AG10803 (cell line): ENCODE data around the gene ZNHIT6.
A peak's percentile ranks its signal among the peaks of the same experiment; 100 is the strongest.

Experiments used
- DNase-seq: peaks from one replicate; pipeline ENCODE4 v3.0.0; 2010; ENCODE audit warnings: low read depth
- H3K4me3 ChIP-seq: 2 replicates; pipeline ENCODE4 v1.5.1; 2011; ENCODE audit warnings: mild to moderate bottlenecking, low read length, control low read depth
- CTCF ChIP-seq: conservative IDR thresholded peaks from 2 replicates; pipeline ENCODE4 v1.5.1; 2011; ENCODE audit warnings: mild to moderate bottlenecking, low read length, control low read depth, inconsistent platforms

The ZNHIT6 gene, protein sequence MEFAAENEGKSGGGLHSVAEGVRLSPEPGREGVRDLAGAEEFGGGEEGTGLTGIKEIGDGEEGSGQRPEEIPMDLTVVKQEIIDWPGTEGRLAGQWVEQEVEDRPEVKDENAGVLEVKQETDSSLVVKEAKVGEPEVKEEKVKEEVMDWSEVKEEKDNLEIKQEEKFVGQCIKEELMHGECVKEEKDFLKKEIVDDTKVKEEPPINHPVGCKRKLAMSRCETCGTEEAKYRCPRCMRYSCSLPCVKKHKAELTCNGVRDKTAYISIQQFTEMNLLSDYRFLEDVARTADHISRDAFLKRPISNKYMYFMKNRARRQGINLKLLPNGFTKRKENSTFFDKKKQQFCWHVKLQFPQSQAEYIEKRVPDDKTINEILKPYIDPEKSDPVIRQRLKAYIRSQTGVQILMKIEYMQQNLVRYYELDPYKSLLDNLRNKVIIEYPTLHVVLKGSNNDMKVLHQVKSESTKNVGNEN

GRCh38 chr1:85707990-85708828 lies at the start of gene ZNHIT6:
ZNHIT6 (minus strand) TSS chr1:85708433; CDS start chr1:85708284, 149 bp downstream.
- H3K4me3 ChIP-seq: peak within 1 kb of the TSS; percentile 97
- TF ChIP-seq CTCF: peak; percentile 52
- DNase-seq: peak; percentile 98

DNA sequence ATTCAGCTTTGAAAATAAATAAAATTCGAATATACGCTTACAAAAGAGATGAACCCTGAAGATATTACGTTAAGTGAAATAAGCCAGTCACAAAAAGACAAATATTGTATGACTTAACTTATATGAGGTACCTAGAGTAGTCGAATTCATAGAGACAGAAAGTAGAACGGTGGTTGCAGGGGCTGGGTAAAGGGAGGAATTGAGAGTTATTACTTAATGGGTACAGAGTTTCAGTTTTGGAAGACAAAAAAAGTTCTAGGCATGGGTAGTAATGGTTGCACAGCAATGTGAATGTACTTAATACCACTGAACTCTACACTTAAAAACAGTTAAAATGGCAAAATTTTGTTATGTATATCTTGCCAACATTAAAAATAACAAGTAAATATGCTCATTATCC lies 48.6 kb upstream of the ZNHIT6 start:
- no peak for DNase-seq
- no peak for TF ChIP-seq CTCF
- H3K4me3 ChIP-seq: no peak overlapping the region

- TF ChIP-seq CTCF: no peak
- no peak overlapping the region for H3K4me3 ChIP-seq
- DNase-seq: no peak
Measured at GRCh38 chr1:85748120-85748519, 39.9 kb upstream of the ZNHIT6 start.

GRCh38 chr1:85746777-85747176 lies 38.5 kb upstream of the ZNHIT6 start:
- no peak overlapping the region for H3K4me3 ChIP-seq
- no peak for DNase-seq
- TF ChIP-seq CTCF: no peak

DNA sequence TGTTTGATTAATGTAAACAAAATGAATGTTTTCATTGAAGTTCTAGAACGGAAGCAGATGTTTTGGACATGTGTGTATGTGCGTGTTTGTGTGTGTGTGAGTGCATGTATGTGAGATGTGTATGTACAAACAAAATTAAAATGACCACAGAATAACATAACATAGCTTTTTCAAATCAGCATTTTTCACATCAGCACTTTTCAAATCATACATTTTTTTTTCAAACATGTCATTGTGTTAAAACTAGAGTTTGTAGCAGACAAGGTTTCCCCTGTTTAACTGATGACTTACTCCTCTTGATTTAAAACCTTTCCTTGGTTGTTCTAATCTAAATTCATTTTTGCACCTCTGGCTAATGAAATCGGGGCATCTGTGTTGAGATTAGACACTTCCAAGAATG lies 35.6 kb upstream of the ZNHIT6 start:
- no peak for TF ChIP-seq CTCF
- no peak for DNase-seq
- H3K4me3 ChIP-seq: no peak overlapping the region

DNA sequence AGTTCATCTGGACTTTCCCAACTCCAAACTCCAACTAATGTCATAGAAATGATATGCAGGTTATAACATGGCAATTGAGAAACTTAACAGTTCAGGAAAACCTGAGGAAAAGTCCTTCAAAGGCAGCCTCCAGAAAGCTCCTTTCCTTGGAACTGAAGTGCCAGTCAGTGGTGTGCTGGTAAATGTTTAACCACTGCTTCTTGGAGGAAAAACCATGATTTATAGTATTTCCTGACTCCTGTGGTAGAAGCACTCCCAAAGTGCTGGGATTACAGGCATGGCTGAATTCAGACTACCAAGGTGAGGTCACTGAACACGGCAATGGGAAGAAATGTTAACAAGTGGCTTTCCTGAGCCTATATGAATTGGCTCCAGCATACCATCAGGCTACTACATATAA lies 26.7 kb upstream of the ZNHIT6 start:
- DNase-seq: no peak
- H3K4me3 ChIP-seq: no peak overlapping the region
- no peak for TF ChIP-seq CTCF
